ENCODE data around the gene MPRIP.

Gene MPRIP

DNA sequence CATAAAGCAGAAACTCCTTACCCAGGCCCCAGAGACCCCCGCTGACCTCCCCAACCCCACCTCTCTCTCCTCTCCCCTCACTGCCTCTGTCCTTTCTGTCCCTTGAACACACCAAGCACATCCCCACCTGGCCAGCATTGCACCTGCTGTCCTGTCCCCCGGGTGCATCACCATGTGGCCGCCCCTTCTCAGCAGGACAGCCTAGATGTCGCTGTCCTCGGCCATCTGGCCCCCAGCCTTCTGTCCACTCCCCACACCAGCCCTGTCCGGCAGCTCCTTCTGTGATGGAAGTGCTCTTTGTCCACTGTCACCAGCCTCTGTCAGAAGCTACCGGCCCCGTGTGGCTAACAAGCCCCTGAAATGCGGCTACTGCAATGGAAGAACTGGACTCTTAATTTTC, 12.3 kb upstream of the MPRIP start:
- no peak for DNase-seq

GRCh38 chr17:17030515-17031211, 11.6 kb upstream of the MPRIP start:
- no peak for DNase-seq

DNA sequence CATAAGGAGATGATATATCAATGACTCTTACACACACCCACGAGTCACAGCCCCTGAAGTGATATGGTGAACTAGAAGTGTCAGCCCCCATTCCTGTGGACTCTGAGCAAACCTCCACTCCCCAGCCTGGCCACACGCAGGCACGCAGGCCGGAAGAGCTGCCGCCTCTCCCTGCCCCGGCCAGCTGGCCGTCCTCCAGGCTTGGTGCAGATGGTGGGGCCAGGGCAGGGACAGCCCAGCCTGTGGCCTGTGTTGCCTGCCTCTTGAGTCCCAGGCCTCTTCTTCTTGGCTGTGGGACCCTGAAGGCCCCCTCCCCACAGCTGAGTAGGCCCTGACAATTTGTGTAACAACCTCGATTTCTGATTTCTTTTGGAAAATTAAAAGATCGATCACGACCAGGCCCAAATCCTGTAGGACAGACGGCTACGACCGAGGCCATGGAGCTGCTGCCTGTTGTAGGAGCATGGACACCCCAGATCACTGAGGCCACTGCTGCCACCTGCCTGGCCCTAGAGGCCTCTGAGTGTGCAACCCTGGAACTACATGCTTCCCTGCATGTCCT, 10.0 kb upstream of the MPRIP start:
- DNase-seq = no peak

- DNase-seq = no peak
These were observed 8.8 kb upstream of the MPRIP start for GRCh38 chr17:17033466-17033865.

- DNase-seq = no peak
These were observed 8.2 kb upstream of the MPRIP start for GRCh38 chr17:17034026-17034425.

GRCh38 chr17:17034496-17035075, 7.7 kb upstream of the MPRIP start:
- DNase-seq = no peak

GRCh38 chr17:17035490-17035889, 6.8 kb upstream of the MPRIP start:
- DNase-seq = no peak

- DNase-seq = no peak
These were observed 6.2 kb upstream of the MPRIP start for GRCh38 chr17:17035920-17036523.

GRCh38 chr17:17036524-17036998, 5.7 kb upstream of the MPRIP start:
- peak; percentile 71 for DNase-seq

GRCh38 chr17:17039911-17040310, 2.3 kb upstream of the MPRIP start:
- DNase-seq = no peak

GRCh38 chr17:17041018-17041521, 1.2 kb upstream of the MPRIP start:
- DNase-seq = no peak

DNA sequence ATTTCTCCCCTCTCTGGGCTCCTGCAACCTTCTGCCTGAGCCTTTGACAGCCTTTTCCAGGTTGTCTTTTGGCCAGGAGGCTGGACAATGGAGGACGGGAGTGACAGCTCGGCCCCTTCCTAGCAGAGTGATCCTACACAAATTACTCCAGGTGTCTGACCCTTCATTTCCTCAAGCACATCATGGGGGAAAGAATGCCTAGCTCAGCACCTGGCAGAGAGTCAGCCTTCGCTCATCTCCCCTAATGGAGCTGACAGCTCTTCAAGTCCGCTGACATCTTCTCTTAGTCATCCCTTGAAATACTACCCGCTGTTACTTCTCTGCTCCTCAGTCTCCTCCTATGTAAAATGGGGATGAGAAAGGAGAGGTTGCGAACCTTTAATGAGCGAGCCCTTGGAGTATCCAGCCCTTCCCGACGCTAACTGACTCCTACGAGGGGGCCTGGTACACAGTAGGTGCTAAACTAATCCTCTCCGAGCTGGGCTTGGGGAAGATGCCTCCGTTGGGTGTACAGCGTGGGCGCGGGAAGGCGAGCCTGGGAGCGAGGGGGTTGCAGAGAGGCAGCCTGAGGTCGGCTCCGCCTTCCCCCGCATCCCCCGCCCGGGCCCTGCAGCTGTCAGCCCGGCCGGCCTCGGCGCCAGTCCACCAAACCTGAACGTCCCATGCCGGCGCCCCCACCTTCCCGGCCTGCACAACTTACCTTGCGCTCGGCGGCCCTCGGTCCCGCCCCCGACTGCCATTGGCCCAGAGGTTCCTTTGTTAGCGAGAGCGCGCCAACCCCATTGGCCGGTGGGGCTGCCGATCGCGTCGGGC, 480 bp upstream of the MPRIP start:
- DNase-seq = peak; percentile 89

GRCh38 chr17:17042851-17043460, 699 bp downstream of the MPRIP start:
- DNase-seq = peak; percentile 56

- no peak for DNase-seq
These were observed 1.4 kb downstream of the MPRIP start for GRCh38 chr17:17043461-17044271.

- DNase-seq = peak; percentile 86
These were observed 2.7 kb downstream of the MPRIP start for GRCh38 chr17:17044846-17045561.

DNA sequence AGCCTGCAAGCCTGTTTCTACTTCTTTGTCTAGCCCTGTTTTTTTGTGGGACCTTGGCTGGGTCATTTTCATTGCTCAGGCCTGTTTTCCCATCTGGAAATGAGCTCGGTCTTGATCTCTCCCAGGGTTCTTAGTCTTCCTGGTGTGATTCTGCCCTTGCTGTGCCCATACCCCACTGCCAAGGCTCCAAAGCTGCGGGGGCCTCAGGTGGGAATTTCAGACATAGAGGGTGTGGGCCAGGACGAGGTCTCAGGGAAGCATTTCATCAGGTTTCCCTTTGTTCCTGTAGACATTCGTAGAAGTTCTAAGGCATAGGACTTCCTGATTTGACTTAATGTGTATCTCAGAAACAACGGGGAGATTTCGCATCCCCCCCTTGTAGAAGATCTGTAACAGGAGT, 5.8 kb downstream of the MPRIP start:
- no peak for DNase-seq

DNA sequence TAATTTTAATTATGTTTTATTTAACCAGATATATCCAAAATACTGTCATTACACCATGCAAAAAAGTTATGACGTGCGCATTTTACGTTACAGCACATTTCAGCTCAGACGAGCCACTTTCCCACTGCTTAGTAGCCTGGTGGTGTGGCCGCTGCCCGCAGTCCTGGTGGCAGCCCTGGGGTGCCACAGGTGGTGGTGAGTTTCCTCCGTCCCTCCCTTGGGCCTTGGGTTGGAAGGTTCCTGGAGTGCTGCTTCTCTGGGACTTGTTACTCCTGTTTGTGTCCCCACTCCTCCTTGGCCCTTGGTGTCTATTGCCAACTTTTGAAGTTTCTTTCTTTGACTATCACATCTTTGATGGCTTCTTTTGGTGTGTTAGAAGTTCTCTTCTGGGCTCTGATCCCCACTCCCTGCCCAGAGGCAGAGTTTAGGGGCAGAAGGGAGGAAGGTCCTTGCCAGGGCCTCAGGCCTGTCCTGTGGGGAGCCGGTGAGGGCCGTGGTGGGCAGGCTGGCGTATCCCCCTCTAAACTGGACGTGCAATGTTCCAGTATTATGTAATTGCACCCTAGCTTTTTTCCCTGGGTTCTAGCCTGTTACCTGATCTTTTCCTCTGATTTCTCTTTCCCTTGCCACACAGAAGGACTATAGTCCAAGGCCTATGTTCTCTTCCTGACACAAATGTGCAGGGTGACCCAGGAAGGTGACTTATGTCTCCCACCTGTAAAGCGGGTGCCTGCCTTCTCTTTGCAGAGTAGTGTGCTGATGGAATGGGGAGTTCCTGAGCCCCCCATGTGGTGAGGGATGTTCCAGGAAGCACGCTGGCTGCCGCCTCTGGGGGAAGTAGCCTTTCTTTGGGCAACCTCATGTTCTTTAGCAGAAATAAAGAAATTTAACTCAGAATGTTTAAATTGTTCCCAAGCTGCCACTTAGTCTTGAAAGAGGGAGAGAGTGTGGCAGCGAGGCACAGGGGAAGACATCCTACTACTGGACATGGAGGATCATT, 8.4 kb downstream of the MPRIP start:
- DNase-seq = no peak

DNA sequence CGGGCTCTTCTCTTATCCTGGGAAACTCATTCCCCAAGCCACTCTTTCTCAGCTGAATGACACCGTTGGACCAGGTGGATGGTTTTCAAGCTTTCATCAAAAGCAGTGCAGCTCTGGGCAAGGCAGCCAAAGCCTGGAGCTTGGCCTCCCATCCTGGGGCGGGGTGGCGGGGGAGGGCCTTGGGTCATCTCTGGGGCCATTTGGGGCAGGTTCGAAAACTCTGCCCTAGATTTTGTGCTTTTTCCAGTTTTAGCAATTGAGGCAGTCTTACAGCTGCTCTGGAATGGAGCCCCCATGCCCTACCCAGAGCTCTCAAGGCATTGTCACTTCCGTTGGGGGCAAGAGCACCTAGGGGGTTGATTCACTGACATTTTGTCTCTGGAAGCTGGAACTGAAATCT, 9.1 kb downstream of the MPRIP start:
- no peak for DNase-seq

- peak; percentile 34 for DNase-seq
These were observed 9.7 kb downstream of the MPRIP start for GRCh38 chr17:17051791-17052461.

Data from inflammatory macrophage treated with lipopolysaccharide for 4 hours (primary cell).